Measurements from ENCODE around the gene ACOT7.

Gene ACOT7

DNA sequence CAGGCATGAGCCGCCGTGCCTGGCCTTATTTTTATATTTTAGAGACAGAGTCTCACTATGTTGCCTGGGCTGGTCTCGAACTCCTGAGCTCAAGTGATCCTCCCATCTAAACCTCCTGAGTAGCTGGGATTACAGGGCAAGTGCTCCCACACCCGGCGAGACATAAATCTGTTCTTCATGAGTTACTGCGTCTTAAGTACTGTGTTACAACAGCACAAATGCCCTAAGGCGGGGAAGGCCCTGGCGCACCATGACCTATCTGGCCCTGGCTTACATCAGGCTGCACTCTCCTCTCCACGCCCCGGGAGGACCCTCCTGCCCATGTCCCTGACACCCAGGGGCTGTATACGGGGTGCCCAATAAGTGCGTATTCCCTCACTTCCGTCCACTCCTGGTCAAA lies 136.9 kb downstream of the ACOT7 start:
- DNase-seq (ENCODE audit: low read depth in 4 of 4, low spot score in 1 of 4), result no peak

DNA sequence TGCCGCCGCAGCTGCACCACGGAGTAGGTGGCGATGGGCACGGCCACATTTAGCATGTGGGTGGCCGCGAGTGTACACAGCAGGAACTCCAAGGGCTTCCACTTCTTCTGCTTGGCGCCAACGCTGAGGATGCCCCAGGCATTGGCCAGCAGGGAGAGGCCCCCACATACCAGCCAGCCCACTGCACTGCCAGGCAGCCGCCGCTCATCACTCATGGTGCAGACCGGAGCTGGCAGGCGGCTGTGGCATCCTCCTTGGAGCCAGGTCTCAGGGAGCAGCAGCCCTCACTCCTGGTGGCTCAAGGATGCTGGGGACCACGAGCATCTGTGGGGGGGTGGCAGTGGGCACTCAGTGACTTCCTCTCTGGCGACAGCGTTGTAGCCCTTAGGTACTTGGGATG lies 138.9 kb downstream of the ACOT7 start:
- DNase-seq (ENCODE audit: low read depth in 4 of 4, low spot score in 1 of 4), result no peak

DNA sequence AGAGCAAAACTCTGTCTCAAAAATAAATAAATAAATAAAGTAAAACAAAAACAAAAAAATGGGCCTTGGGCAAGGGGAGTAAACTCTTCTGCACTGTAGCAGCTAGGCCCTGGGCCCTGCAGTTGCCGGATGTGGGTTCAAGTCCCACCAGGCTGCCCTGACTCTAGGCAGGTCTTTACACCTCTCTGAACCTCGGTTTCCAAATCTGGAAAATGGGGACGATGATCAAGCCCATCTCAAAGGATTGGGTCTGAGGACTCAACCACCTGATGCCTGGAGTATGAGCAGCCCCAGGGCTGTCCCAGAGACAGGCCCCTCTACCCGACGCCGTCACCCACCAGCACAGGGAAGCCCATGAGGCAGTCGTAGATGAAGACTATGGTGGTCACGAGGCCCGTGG lies 140.2 kb downstream of the ACOT7 start:
- DNase-seq (ENCODE audit: low read depth in 4 of 4, low spot score in 1 of 4), result no peak

DNA sequence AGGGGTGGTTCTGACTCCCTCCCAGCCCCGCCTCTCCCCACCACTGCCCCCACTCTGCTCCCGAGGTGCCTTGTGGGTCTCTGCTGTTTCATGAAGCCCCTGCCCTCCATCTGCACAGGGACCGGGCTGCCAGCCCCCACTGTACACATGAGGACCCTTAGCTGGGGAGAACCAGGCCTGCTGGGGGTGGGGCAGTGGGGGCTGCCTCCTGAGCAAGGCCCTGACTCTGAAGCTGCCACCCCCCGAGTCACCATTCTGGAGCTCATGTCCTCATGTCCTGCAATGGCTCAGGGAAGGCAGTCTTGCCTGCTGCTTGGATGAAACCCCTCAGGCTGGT lies 141.2 kb downstream of the ACOT7 start:
- no peak for DNase-seq (ENCODE audit: low read depth in 4 of 4, low spot score in 1 of 4)

DNA sequence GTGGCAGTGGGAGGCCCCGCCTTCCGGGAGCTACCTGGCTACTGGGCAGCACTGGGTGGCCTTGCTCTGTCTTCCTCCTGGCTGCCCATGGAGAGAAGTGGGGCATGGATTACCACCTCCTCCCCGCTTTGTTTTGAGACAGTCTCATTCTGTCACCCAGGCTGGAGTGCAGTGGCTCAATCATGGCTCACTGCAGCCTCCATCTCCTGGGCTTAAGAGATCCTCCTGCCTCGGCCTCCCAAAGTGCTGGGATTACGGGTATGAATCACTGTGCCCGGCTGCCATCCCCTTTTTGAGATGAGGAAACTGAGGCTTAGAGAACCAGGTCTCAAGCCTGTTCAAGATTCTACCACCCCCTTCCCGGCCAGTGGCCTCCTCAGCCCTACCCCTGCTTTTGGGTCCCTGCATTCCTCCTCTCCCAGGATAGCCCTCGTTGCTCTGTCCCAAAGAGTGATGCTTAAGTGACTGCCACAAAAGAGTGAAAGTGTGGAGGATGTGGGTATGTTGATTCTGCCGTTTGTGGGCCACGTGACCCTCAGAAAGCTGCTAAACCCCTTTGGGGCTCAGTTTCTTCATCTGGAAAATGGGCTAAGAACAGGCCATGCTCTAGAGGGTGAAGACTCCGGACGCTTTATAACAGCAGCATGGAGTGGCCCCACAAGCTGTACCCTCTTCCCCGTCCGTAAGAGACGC lies 141.7 kb downstream of the ACOT7 start:
- no peak for DNase-seq (ENCODE audit: low read depth in 4 of 4, low spot score in 1 of 4)

DNA sequence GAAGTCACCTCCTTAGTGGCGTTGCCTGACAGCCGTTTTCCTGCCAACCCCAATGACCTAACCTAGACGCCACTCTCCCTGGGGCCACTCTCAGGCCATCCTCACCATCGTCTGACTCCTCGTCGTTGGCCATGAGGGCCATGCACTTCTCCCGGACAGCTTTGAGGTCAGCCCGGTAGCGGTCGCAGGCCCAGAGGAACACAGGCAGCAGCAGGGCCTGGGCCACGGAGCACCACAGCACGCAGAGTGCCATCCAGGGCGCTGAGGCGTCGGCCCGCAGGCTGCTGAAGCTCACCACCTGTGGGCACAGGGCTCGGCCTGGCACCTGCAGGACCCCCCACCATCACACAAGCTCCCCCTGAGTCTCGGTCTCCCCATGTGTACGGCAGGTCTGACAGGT lies 142.3 kb downstream of the ACOT7 start:
- DNase-seq (ENCODE audit: low read depth in 4 of 4, low spot score in 1 of 4), result no peak

DNA sequence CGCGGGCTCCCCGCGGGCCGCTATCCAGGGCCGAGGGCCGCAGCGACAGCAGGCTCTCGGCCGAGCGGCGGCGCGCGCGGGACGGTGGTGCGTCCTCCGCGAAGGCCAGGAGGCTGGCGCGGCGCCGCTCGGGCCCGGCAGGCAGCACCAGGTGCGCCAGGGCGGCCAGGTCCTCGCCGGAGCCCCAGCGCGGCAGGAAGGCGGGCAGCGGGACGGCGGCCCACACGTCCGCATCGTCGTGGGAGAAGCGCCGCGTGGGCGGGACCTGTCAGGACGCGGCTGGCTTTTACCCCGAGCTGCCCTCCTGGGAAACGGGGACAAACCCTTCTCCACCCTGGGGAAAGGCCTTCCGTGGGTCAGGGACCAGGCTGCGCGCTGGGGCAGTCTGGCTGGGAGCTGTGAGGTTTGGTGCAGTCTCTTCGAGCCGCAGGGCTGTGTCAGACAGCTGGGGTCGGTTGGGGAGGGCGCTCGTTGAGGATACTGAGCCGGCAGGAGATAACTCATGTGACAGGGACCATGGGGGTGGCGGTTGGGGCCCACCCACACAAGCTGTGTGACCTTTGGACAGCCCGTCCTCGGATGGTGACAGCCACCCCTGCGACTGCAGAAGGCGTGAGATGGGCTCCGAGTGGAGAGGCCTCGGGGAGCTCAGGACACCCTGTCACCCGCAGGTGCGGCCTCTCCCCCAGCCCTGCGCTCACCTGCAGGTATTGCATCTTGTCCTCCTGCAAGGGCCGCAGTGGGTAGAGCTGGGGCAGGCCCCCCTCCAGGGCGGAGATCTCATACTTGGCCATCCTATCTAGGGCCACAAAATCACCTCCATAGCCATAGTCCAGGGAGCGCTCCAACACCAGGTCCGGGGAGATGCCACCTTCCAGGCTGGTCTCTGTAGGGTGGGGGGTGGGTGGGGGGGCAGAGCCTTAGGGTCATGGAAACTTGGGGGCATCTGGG lies 143.6 kb downstream of the ACOT7 start:
- DNase-seq (ENCODE audit: low read depth in 4 of 4, low spot score in 1 of 4), result no peak

DNA sequence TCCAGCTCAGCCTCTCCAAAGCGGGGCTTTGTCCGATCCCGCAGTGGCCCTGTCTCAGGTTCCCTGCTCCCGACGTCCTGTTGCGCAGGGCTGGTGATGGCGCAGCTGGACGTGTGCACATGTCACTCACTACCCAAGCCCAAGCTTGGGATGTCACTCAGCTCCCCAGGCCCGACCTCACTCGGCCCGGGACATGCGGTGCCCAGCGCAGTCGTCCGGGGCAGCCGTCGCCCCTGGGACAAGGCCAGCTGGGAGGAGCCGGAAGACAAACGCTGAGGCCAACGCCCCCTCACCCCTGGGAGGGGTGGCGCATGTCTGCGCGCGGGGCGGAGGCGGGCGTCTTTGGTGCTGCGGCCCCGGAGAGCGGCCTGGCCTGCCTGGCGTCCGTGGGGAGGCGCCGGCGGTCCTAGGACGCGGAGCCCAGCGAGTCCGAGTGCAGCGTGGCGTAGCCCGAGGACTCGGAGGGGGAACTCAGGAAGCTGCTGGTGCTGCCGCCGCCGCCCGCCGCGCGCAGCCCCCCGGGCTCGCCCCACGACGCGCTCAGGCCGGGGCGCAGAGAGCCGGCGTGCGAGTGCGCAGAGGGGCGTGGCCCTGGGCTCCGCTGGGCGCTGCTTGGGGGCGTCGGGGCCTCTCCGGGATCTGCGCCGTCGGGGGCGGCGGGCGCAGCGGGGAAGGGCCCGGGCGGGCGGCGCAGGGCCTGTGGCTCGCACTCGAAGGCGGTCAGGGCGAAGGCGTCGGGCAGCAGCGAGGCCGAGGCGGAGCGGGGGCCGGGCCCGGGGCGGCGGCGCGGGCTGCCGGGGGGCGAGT lies 144.4 kb downstream of the ACOT7 start:
- DNase-seq (ENCODE audit: low read depth in 4 of 4, low spot score in 1 of 4), result no peak

DNA sequence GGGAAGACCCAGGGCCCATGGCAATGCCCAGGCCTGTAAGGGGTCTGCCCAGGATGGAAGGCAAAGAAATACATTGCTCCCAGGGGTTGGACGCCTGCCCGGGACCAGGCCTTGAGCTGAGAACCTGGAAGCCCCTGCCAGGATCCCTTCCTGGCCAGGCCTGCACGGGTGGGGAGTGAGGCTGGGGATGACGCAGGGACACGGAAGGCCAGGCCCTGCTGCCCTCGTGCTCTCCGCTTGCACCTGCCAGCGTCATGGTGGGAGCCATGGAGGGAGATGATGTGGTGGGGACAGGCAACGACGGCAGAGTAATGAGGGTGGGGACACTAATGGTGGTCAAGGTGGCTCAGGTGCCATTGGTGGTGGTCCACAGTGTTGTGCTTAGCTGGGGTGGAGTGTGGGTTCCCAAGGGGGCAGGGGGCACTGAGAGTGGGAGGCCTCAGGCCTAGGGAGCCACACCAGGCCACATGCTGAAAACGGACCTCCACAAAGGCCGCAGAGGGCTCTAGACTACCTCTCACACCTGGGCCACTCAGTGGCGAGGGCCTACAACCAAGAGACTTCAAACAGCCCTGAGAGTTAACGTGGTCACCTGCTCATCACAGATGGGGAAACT lies 145.3 kb downstream of the ACOT7 start:
- DNase-seq (ENCODE audit: low read depth in 4 of 4, low spot score in 1 of 4), result no peak

DNA sequence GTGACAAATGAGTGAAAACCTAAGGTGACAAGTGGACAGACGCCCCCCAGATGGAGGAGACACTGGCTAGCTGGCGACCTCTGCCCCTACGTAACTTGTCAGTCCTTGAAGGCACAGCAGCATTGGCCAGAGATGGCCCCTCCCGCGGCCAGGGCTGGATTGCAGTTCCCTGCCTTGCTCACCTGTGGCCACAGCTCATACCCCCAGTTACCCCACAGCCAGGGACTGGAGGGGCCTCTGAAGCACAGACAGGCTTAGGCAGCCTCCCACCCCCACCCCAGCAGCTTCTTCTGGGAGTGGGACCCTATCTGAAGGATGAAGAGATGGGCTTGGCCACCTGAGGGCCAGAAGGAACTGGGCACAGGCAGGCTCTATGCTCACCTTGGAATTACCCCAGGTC lies 145.9 kb downstream of the ACOT7 start:
- DNase-seq (ENCODE audit: low read depth in 4 of 4, low spot score in 1 of 4), result no peak

DNA sequence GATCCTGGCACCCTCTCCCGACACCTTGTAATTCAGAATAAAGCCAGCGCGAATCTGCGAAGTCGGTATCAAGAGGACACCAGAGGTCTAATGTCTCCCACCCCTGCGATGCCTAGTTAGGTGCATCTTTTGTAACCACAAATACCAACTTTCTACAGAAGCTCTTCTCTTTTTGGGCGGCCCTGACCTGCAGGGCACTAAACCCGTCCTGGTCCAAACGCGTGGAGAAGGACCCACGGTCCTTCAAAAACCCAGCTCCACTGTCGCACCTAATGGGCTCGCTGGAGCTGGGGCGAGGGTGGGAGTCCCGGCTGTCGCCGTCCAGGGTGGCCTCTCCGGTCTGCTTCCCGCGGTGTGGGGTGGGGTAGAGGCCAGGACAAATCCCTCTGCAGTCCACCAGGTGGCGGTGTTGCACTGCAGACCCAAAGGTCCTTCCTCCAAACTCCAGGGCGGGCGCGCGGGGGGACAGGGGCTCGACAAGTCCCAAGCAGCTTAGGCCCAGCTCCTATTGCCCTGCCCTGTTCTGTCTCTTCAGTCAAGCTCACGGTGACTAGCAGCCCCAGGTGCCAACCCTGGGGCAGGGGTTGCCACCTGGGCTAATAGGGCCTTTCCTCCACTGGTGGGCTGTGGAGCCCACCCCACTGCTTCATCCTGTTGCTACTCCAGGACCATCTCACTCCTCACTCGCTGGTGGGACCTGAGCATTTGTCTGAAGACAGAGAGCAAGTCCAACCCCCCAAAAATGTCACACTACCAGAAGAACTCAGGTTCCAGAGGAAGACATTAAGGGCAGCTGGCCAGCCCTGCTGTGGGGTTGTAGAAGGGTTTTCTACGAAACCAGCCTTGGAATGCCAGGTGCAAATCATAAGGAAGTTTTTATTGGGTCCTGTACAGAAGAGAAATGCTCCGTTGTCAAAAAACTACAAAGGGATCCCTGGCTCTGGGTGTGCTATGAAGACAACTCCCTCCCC lies 146.8 kb downstream of the ACOT7 start:
- peak; percentile 64 to 76 (median 74) for DNase-seq (ENCODE audit: low read depth in 4 of 4, low spot score in 1 of 4)

DNA sequence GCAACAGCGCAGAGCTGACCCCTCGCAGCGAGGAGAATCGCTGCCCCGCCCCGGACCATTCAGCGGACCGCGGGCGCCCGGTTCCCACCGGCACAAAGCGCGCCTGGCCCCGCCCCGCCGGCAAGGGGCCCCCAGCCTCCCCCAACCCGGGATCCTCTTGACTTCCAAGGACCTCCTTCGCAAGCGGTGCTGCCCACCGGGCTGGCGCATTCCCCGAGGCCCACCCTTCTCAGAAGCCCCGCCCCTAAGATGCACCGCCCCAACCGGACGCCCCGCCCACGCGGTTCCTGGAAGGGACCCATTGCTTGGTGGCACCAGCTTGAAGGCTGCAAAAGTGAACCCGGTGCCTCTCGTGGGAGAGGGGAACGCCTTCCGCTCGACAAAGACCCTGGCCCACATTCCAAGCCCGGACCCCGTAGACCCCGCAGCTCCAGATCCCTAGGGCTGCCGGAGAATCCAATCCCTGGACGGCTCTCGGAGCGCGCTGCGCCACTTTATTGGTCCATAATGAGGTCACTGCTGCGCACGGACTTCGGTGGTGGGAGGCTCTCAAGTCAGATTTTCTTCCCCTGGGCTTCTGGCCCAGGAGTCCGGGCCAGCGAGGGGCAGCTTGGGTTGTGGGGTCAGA lies 147.6 kb downstream of the ACOT7 start:
- peak in 1 of 4 experiments; percentile 37 for DNase-seq (ENCODE audit: low read depth in 4 of 4, low spot score in 1 of 4)

DNA sequence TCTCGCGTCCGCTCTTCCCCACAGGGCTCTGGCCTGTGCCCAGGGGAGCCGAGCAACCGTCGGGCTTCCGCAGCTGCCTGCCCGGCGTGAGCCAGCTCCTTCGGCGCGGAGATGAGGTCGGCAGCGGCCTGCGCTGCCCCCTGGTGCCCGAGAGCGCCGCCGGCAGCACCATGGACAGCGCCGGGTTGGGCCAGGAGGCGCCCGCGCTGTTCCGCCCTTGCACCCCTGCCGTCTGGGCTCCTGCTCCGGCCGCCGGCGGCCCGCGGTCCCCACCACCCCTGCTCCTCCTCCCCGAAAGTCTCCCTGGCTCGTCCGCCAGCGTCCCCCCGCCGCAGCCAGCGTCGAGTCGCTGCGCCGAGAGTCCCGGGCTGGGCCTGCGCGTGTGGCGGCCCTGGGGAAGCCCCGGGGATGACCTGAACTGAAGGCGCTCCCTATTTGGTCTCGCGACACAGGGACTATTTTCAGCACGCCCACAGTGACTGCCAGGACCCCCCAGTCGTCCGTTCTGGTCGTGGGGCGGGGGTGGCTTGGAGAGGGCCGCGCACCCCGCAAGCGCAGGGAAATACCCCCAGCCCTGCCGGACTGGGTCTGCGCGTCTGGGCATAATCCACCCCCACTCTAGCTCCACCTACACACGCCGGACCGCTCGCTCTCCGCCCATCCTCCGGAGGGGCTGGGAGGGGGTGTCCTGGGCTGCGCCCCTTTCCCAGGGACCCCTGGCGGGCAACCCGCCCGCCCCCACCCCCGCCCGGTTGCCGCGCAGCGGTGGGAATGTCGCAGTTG lies 148.3 kb downstream of the ACOT7 start:
- peak; percentile 55 to 76 (median 66) for DNase-seq (ENCODE audit: low read depth in 4 of 4, low spot score in 1 of 4)

DNA sequence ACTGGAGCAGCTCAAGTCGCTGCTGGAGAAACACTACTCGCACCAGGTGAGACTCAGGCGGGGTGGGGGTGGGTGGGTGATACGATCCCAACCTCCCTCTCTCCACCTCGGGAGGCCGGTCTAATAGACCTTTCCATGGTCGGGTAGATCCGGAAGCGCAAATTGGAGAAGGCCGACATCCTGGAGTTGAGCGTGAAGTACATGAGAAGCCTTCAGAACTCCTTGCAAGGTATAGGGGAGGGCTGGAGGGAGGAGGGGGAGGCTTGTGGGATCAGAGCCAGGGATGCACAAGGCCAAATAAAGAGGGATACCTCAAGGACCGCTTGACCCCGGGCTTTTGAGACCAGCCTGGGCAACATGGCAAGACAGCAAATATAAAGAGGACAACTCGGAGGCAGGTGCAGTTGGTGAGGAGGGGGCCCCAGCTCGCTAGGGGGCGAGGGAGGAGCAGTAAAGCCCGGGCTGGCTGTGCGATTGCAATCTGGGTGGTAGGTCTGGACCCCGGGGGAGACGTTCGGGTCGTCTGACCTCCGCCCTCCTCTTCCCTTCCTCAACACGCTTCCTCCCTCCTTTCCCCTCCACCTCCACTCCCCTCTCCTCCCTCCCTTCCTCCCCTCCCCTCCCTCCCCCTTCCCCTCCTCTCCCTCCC lies 149.0 kb downstream of the ACOT7 start:
- no peak for DNase-seq (ENCODE audit: low read depth in 4 of 4, low spot score in 1 of 4)

DNA sequence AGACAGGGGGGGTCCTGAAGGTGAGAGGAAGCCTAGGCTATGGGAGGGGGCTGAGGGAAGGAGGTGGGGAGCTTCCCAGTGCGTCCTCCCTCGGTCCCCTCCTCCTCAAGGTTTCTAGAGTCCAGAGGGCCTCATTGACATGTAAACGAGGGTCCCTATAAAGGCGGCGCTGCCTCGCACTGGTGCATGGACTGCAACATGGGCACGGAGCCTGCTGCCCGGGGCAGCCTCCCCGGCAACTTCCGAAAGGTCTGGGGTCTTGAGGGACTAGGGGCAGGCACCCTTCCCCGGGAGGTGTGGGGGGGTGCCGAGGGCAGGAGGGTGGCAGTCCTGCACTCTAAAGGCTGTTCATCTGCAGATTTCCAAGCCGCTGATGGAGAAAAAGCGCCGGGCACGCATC lies 149.6 kb downstream of the ACOT7 start, which contains the start of gene HES3:
HES3 (plus strand) TSS at position 187 of the 400 bp plus-strand sequence; CDS start at position 374, 187 bp downstream.
- DNase-seq (ENCODE audit: low read depth in 4 of 4, low spot score in 1 of 4), result no peak

DNA sequence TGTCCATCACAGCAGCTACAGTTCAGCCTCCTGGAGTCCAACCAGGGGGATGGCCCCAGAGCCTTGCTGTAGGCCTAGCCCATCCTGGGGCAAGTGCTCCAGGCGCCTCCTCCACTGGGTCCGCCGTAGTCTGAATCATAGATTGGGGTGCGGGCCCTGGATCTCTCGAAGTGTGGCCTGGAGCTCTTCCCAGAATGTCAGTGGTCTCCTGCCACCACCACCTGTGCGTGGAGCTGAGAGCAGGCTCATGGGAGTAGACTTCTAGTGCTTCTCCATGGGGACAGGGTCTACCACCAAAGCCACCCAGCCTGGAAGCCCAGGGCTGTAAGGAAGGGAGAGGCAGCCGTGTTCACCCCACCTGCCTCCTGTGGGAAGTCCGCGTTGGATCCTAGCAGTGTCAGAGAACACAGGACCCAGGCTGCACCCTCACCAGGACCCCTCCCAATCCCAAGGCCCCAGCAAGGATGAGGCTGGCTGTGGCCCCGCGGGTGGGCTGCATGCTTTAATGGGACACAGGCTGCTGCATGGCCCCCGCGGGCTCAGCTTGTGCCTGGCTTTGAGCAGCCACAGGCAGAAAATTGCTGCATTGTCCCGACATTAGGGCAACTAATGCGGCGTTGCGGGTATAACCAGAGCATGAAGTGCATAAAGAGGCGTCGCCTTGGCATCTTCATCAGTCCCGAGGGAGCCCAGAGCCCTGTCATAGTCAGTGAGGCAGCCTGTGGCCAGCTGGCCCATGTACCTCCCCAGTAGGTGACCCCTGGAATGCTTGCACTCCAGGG lies 150.3 kb downstream of the ACOT7 start:
- DNase-seq (ENCODE audit: low read depth in 4 of 4, low spot score in 1 of 4), result no peak
